Mesendoderm (in vitro differentiated cells): Measurements from ENCODE around the gene BHMT2.

Experiments
- DNase-seq: peaks from one replicate; pipeline ENCODE4 v3.0.0; 2013
- H2AK5ac ChIP-seq: 2 replicates; pipeline ENCODE4 v1.6.1; 2013; ENCODE audit warnings: low read length, inconsistent platforms
- H2BK120ac ChIP-seq: 2 replicates; pipeline ENCODE4 v1.6.1; 2013; ENCODE audit warnings: low read depth, mild to moderate bottlenecking, low read length, moderate library complexity, mixed read lengths
- H2BK15ac ChIP-seq: replicated peaks from 2 replicates; pipeline ENCODE4 v1.6.1; 2013; ENCODE audit warnings: low read depth, mild to moderate bottlenecking, moderate library complexity
- H2BK5ac ChIP-seq: 2 replicates; pipeline ENCODE4 v1.6.1; 2013; ENCODE audit warnings: low read length, inconsistent platforms
- H3K18ac ChIP-seq: 2 replicates; pipeline ENCODE4 v1.6.1; 2013; ENCODE audit warnings: mild to moderate bottlenecking, low read length, mixed read lengths
- H3K23ac ChIP-seq: one replicate; pipeline ENCODE4 v1.6.1; 2013; ENCODE audit warnings: low read length
- H3K27ac ChIP-seq: 2 replicates; pipeline ENCODE4 v1.5.1; 2013; ENCODE audit warnings: low read depth, mild to moderate bottlenecking, inconsistent platforms, low read length, moderate library complexity
- H3K27me3 ChIP-seq: 2 replicates; pipeline ENCODE4 v1.6.1; 2013; ENCODE audit warnings: low read length, control low read depth, mild to moderate bottlenecking, inconsistent platforms; ENCODE audit not compliant: insufficient read depth, poor library complexity
- H3K36me3 ChIP-seq: 2 replicates; pipeline ENCODE4 v1.6.1; 2013; ENCODE audit warnings: low read length, inconsistent platforms; ENCODE audit not compliant: control insufficient read depth, insufficient read depth
- H3K4ac ChIP-seq: one replicate; pipeline ENCODE4 v1.6.1; 2013; ENCODE audit warnings: low read depth, mild to moderate bottlenecking, low read length, moderate library complexity
- H3K4me1 ChIP-seq: 2 replicates; pipeline ENCODE4 v1.6.1; 2013; ENCODE audit warnings: low read depth, low read length, inconsistent platforms; ENCODE audit not compliant: control insufficient read depth
- H3K4me2 ChIP-seq: 2 replicates; pipeline ENCODE4 v1.6.1; 2013; ENCODE audit warnings: low read length
- H3K4me3 ChIP-seq: 2 replicates; pipeline ENCODE4 v1.5.1; 2013; ENCODE audit warnings: mild to moderate bottlenecking, low read length
- H3K56ac ChIP-seq: one replicate; pipeline ENCODE4 v1.6.1; 2013; ENCODE audit warnings: low read length
- H3K79me1 ChIP-seq: 2 replicates; pipeline ENCODE4 v1.6.1; 2013; ENCODE audit warnings: low read length, inconsistent platforms
- H3K79me2 ChIP-seq: 2 replicates; pipeline ENCODE4 v1.6.1; 2013; ENCODE audit warnings: mild to moderate bottlenecking, low read length; ENCODE audit not compliant: control insufficient read depth, insufficient read depth
- H3K9ac ChIP-seq: 2 replicates; pipeline ENCODE4 v1.6.1; 2013; ENCODE audit warnings: low read length, inconsistent platforms
- H4K5ac ChIP-seq: one replicate; pipeline ENCODE4 v1.6.1; 2013; ENCODE audit warnings: low read length
- H4K8ac ChIP-seq: one replicate; pipeline ENCODE4 v1.6.1; 2013; ENCODE audit warnings: low read depth, mild to moderate bottlenecking, control low read depth, low read length, moderate library complexity
- WGBS: extraction: QIAGEN DNeasy Blood & Tissue Kit; methylation state at CpG from one replicate; pipeline ENCODE4 v1.1.7; 2013; ENCODE audit warnings: low lambda C conversion rate, missing lambda C conversion rate; ENCODE audit not compliant: insufficient coverage; ENCODE audit errors: extremely low coverage; 5-methylcytosine and 5-hydroxymethylcytosine counted together

The BHMT2 gene

DNA sequence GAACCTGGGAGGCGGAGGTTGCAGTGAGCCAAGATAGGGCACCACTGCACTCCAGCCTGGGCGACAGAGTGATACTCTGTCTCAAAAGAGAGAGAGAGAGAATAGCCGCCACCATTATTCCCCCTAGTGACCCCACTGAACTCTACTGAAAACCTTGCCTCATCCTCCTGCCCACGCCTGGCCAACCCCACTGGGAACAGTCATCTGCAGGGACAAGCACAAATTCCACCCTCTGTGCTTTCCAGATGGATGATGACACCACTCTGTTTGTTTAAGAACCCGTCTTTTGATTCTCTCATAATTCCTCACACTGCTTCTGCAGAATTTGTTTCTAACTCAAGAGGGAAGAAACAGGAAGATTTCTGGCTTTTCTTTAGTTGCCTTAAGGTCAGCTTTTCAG, 12.2 kb downstream of the BHMT2 start:
- H3K27ac ChIP-seq = no peak overlapping the region
- no peak overlapping the region for H3K4me3 ChIP-seq
- no peaks in the 10 kb centered on the region for H3K4me1 ChIP-seq
- H3K56ac ChIP-seq = no peak overlapping the region
- no peak overlapping the region for H3K18ac ChIP-seq
- H3K36me3 ChIP-seq = no peaks in the 10 kb centered on the region
- no peak overlapping the region for H2AK5ac ChIP-seq
- H3K4ac ChIP-seq = no peak overlapping the region
- H4K8ac ChIP-seq = no peak overlapping the region
- no peak overlapping the region for H2BK120ac ChIP-seq
- no peaks in the 10 kb centered on the region for H3K79me1 ChIP-seq
- no peak overlapping the region for H2BK5ac ChIP-seq
- DNase-seq = no peak
- H2BK15ac ChIP-seq = no peak overlapping the region
- no peak overlapping the region for H3K9ac ChIP-seq
- H3K23ac ChIP-seq = no peak overlapping the region
- H3K27me3 ChIP-seq = no peaks in the 10 kb centered on the region
- no CpG with 5 or more reads among the region's 5 CpGs for WGBS
- no peaks in the 10 kb centered on the region for H3K79me2 ChIP-seq
- no peak overlapping the region for H3K4me2 ChIP-seq
- H4K5ac ChIP-seq = no peak overlapping the region

DNA sequence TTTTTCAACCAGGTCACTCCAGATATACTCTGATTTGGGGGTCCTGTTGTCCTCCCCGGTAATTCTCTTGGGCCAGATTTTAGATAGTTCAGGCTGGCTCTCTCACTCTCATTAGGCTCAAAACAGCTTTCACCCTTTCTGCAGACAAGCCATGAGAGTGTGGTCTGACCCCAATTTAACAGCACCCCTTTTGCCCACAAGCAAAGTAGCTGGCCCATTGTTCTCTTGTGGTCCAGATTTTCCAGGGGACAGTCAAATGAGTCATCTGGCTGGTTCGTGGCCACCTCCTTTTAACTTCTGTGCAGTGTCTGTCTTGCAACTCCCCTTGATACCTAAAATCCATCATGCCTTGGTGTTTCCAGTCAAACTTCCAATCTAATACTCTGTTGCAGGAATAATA, 16.5 kb downstream of the BHMT2 start:
- Histone ChIP-seq H3K18ac (no peak overlapping the region), H3K27me3 (no peaks in the 10 kb centered on the region), H3K56ac (no peak overlapping the region), H3K79me1 (no peaks in the 10 kb centered on the region), H2AK5ac (no peak overlapping the region), H2BK120ac (no peak overlapping the region), H4K5ac (no peak overlapping the region), H3K9ac (no peak overlapping the region), H2BK15ac (no peak overlapping the region), H3K4me2 (no peak overlapping the region), H2BK5ac (no peak overlapping the region), H3K4ac (no peak overlapping the region), H3K23ac (no peak overlapping the region), H3K4me3 (no peak overlapping the region), H3K79me2 (no peaks in the 10 kb centered on the region), H3K4me1 (no peaks in the 10 kb centered on the region), H3K36me3 (no peaks in the 10 kb centered on the region), H4K8ac (no peak overlapping the region), H3K27ac (no peak overlapping the region)
- DNase-seq = no peak
- no CpG with 5 or more reads among the region's 2 CpGs for WGBS

DNA sequence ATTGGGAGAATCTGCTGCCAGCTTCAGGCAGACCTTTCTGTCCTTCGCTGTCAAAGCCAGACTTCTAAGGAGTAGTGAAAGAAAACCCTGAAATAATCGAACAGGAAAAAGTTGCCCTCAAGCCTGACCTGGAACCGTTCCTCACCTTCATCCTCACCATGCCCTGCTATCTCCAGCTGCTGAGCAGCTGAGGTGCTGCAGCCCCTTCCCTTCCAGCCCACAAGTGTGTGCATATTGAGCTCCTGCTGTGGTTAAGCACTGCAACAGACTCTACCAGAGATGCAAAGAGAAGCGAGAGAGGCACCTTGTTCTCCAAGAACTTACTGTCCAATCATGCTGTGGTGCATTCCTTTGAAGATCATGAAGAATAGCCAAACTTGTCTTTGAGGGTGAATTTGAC, 18.9 kb downstream of the BHMT2 start:
- H3K4ac ChIP-seq = no peak overlapping the region
- WGBS = no CpG with 5 or more reads among the region's 4 CpGs

DNA sequence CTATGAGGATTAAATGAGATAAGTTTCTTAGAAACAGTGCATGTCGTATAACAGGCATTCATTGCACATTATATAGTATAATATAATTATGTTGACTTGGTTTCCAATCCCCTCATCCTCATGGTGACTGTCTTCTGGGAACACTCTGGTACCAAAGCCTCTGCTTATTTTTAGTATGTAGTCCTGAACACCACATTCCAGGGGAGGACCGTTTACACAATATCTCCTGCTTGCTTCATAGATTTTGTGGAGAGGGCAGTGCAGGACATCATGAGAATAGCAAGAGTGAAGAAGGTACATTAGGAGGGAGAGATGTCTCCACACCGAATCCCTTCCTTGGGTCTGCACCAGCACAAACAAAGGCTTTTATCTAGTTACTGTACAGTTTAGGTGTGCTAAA, 21.5 kb downstream of the BHMT2 start:
- no peak overlapping the region for H3K4me3 ChIP-seq
- no peak overlapping the region for H3K56ac ChIP-seq
- no peak overlapping the region for H4K8ac ChIP-seq

More for the DNA sequence above, 18.9 kb downstream of the BHMT2 start:
- no peak overlapping the region for H2AK5ac ChIP-seq
- H3K79me2 ChIP-seq = no peaks in the 10 kb centered on the region
- no peak overlapping the region for H3K4me3 ChIP-seq
- H3K79me1 ChIP-seq = no peaks in the 10 kb centered on the region
- no peaks in the 10 kb centered on the region for H3K4me1 ChIP-seq
- H3K27ac ChIP-seq = no peak overlapping the region
- no peak overlapping the region for H3K56ac ChIP-seq
- no peak overlapping the region for H2BK5ac ChIP-seq
- no peak overlapping the region for H2BK15ac ChIP-seq
- no peaks in the 10 kb centered on the region for H3K36me3 ChIP-seq
- H2BK120ac ChIP-seq = no peak overlapping the region
- H4K8ac ChIP-seq = no peak overlapping the region
- no peak overlapping the region for H3K4me2 ChIP-seq
- DNase-seq = no peak
- no peak overlapping the region for H3K18ac ChIP-seq
- no peak overlapping the region for H4K5ac ChIP-seq
- H3K23ac ChIP-seq = no peak overlapping the region
- H3K9ac ChIP-seq = no peak overlapping the region
- no peaks in the 10 kb centered on the region for H3K27me3 ChIP-seq

DNA sequence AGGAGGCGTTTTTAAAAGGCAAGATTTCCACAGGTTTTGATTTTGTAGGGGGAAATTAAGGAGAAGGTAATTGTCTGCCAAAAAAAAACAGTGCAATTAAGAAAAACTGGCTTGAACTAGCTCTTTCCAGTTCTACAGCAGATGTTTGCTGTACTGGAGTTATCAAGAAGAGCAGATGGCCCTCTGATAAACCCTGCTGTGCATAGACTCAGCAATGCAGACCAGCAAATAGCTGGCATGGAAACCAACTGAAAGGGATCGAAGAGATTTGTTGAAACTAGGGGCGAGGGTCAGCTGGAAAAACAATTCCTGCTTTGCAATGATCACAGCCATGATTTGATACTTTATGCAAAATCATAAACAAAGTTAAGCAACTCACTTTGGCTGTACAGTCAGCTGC, 24.2 kb downstream of the BHMT2 start:
- Histone ChIP-seq H3K27me3 (no peaks in the 10 kb centered on the region), H3K79me1 (no peaks in the 10 kb centered on the region), H3K4ac (no peak overlapping the region), H3K4me2 (no peak overlapping the region), H4K8ac (no peak overlapping the region), H3K18ac (no peak overlapping the region), H2BK120ac (no peak overlapping the region), H3K23ac (no peak overlapping the region), H3K27ac (no peak overlapping the region), H2BK15ac (no peak overlapping the region), H4K5ac (no peak overlapping the region), H3K79me2 (no peaks in the 10 kb centered on the region), H2AK5ac (no peak overlapping the region), H3K9ac (no peak overlapping the region), H3K36me3 (no peaks in the 10 kb centered on the region), H2BK5ac (no peak overlapping the region), H3K4me3 (no peak overlapping the region), H3K56ac (no peak overlapping the region), H3K4me1 (no peaks in the 10 kb centered on the region)
- peak; percentile 55 for DNase-seq
- WGBS = no CpG with 5 or more reads among the region's 3 CpGs

More for the DNA sequence above, 21.5 kb downstream of the BHMT2 start:
- no peak overlapping the region for H2AK5ac ChIP-seq
- H3K4me1 ChIP-seq = no peaks in the 10 kb centered on the region
- H3K23ac ChIP-seq = no peak overlapping the region
- H3K27ac ChIP-seq = no peak overlapping the region
- H3K9ac ChIP-seq = no peak overlapping the region
- H3K18ac ChIP-seq = no peak overlapping the region
- H3K4me2 ChIP-seq = no peak overlapping the region
- H3K4ac ChIP-seq = no peak overlapping the region
- no peak overlapping the region for H2BK15ac ChIP-seq
- no peak overlapping the region for H2BK120ac ChIP-seq
- DNase-seq = no peak
- WGBS = no CpG with 5 or more reads among the region's 3 CpGs
- H3K36me3 ChIP-seq = no peaks in the 10 kb centered on the region
- no peak overlapping the region for H4K5ac ChIP-seq
- no peaks in the 10 kb centered on the region for H3K79me1 ChIP-seq
- H3K79me2 ChIP-seq = no peaks in the 10 kb centered on the region
- H2BK5ac ChIP-seq = no peak overlapping the region
- H3K27me3 ChIP-seq = no peaks in the 10 kb centered on the region

- Histone ChIP-seq H3K4me2 (no peak overlapping the region), H2BK120ac (no peak overlapping the region), H2BK15ac (no peak overlapping the region), H3K27ac (no peak overlapping the region), H3K79me1 (no peaks in the 10 kb centered on the region), H2AK5ac (no peak overlapping the region), H3K27me3 (no peaks in the 10 kb centered on the region), H3K79me2 (no peaks in the 10 kb centered on the region), H2BK5ac (no peak overlapping the region), H4K5ac (no peak overlapping the region), H3K4ac (no peak overlapping the region), H3K56ac (no peak overlapping the region), H3K36me3 (no peaks in the 10 kb centered on the region), H3K4me3 (no peak overlapping the region), H3K9ac (no peak overlapping the region), H3K18ac (no peak overlapping the region), H3K4me1 (no peaks in the 10 kb centered on the region), H3K23ac (no peak overlapping the region), H4K8ac (no peak overlapping the region)
- WGBS = no CpG with 5 or more reads among the region's 2 CpGs
- no peak for DNase-seq
Measured at GRCh38 chr5:79105868-79106267, 36.3 kb downstream of the BHMT2 start.
